Liver (tissue), 3 donors: ENCODE measurements around the gene FAM53C.
"Not testable (repeated sequence)": the region's sequence is repeated elsewhere in the genome, so short reads cannot be mapped to it uniquely, and the experiment has no call there.

Source experiments
- FOXA1 ChIP-seq: IDR thresholded peaks from 2 replicates; pipeline ENCODE4 v1.6.1; 2016; ENCODE audit warnings: antibody characterized with exemption
- GABPA ChIP-seq, 2 donors: IDR thresholded peaks in 1 of 2; conservative IDR thresholded peaks in 1 of 2; 2 replicates each; pipeline ENCODE4 v1.6.1; 2016; ENCODE audit warnings: antibody characterized with exemption in 2 of 2, mild to moderate bottlenecking in 1 of 2, moderate library complexity in 1 of 2
- HNF4G ChIP-seq: IDR thresholded peaks from 2 replicates; pipeline ENCODE4 v1.6.1; 2016; ENCODE audit warnings: antibody characterized with exemption
- JUND ChIP-seq, 2 donors: IDR thresholded peaks; 2 replicates each; pipeline ENCODE4 v1.6.1; 2016; ENCODE audit warnings: antibody characterized with exemption in 2 of 2
- SP1 ChIP-seq: IDR thresholded peaks from 2 replicates; pipeline ENCODE4 v1.6.1; 2018; ENCODE audit warnings: antibody characterized with exemption, mild to moderate bottlenecking
- TAF1 ChIP-seq: conservative IDR thresholded peaks from 2 replicates; pipeline ENCODE4 v1.6.1; 2016; ENCODE audit warnings: antibody characterized with exemption, mild to moderate bottlenecking
- TF ChIP-seq, protein P1 (sequence below): IDR thresholded peaks from 2 replicates; pipeline ENCODE4 v1.6.1; 2016; ENCODE audit warnings: antibody characterized with exemption
- TF ChIP-seq, protein P2 (sequence below): fragments of 150-350 bp; IDR thresholded peaks from 2 replicates; pipeline ENCODE4 v1.5.1; 2017; ENCODE audit warnings: improper control_type of control experiment, low read depth, low read length; ENCODE audit not compliant: missing input control
- TF ChIP-seq, protein P3 (sequence below): IDR thresholded peaks from 2 replicates; pipeline ENCODE4 v1.6.1; 2016; ENCODE audit warnings: antibody characterized with exemption, mild to moderate bottlenecking
- TF ChIP-seq, protein P4 (sequence below): IDR thresholded peaks from 2 replicates; pipeline ENCODE4 v1.6.1; 2016; ENCODE audit warnings: antibody characterized with exemption
- donor health status: healthy.
- donor health status: healthy.

DNA sequence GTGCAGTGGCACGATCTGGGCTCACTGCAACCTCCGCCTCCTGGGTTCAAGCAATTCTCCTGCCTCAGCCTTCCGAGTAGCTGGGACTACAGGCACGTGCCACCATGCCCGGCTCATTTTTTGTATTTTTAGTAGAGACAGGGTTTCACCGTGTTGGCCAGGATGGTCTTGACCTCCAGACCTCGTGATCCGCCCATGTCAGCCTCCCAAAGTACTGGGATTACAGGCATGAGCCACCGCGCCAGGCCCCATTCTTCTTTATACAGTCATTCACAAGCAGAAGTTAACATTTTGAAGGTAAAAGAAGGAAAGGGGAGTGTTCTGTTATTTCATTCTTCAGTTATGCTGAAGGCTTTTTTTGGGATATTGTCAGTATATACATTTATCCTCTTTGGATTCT, 51.8 kb downstream of the FAM53C start:
- TF ChIP-seq, protein P1, sequence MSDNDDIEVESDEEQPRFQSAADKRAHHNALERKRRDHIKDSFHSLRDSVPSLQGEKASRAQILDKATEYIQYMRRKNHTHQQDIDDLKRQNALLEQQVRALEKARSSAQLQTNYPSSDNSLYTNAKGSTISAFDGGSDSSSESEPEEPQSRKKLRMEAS, result not testable (repeated sequence)
- TF ChIP-seq, protein P2, sequence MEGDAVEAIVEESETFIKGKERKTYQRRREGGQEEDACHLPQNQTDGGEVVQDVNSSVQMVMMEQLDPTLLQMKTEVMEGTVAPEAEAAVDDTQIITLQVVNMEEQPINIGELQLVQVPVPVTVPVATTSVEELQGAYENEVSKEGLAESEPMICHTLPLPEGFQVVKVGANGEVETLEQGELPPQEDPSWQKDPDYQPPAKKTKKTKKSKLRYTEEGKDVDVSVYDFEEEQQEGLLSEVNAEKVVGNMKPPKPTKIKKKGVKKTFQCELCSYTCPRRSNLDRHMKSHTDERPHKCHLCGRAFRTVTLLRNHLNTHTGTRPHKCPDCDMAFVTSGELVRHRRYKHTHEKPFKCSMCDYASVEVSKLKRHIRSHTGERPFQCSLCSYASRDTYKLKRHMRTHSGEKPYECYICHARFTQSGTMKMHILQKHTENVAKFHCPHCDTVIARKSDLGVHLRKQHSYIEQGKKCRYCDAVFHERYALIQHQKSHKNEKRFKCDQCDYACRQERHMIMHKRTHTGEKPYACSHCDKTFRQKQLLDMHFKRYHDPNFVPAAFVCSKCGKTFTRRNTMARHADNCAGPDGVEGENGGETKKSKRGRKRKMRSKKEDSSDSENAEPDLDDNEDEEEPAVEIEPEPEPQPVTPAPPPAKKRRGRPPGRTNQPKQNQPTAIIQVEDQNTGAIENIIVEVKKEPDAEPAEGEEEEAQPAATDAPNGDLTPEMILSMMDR, result not testable (repeated sequence)
- not testable (repeated sequence) for TF ChIP-seq TAF1; FOXA1; HNF4G; SP1; GABPA (IDR thresholded peaks at IDR 0.05 in 1 of 2, conservative IDR thresholded peaks at IDR 0.05 in 1 of 2); JUND (IDR thresholded peaks at IDR 0.05)
- TF ChIP-seq, protein P3, sequence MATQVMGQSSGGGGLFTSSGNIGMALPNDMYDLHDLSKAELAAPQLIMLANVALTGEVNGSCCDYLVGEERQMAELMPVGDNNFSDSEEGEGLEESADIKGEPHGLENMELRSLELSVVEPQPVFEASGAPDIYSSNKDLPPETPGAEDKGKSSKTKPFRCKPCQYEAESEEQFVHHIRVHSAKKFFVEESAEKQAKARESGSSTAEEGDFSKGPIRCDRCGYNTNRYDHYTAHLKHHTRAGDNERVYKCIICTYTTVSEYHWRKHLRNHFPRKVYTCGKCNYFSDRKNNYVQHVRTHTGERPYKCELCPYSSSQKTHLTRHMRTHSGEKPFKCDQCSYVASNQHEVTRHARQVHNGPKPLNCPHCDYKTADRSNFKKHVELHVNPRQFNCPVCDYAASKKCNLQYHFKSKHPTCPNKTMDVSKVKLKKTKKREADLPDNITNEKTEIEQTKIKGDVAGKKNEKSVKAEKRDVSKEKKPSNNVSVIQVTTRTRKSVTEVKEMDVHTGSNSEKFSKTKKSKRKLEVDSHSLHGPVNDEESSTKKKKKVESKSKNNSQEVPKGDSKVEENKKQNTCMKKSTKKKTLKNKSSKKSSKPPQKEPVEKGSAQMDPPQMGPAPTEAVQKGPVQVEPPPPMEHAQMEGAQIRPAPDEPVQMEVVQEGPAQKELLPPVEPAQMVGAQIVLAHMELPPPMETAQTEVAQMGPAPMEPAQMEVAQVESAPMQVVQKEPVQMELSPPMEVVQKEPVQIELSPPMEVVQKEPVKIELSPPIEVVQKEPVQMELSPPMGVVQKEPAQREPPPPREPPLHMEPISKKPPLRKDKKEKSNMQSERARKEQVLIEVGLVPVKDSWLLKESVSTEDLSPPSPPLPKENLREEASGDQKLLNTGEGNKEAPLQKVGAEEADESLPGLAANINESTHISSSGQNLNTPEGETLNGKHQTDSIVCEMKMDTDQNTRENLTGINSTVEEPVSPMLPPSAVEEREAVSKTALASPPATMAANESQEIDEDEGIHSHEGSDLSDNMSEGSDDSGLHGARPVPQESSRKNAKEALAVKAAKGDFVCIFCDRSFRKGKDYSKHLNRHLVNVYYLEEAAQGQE, result not testable (repeated sequence)
- TF ChIP-seq, protein P4, sequence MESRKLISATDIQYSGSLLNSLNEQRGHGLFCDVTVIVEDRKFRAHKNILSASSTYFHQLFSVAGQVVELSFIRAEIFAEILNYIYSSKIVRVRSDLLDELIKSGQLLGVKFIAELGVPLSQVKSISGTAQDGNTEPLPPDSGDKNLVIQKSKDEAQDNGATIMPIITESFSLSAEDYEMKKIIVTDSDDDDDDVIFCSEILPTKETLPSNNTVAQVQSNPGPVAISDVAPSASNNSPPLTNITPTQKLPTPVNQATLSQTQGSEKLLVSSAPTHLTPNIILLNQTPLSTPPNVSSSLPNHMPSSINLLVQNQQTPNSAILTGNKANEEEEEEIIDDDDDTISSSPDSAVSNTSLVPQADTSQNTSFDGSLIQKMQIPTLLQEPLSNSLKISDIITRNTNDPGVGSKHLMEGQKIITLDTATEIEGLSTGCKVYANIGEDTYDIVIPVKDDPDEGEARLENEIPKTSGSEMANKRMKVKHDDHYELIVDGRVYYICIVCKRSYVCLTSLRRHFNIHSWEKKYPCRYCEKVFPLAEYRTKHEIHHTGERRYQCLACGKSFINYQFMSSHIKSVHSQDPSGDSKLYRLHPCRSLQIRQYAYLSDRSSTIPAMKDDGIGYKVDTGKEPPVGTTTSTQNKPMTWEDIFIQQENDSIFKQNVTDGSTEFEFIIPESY, result not testable (repeated sequence)
